Mesothelial cell of epicardium (in vitro differentiated cells): ENCODE measurements around the gene TTI1. TPM values are rescaled to one million over a fixed set of nuclear protein-coding genes. Genes with fewer than 3 reads are reported as not detected.

ENCODE experiments used
- DNase-seq, 2 experiments: peaks; one replicate each; pipeline ENCODE4 v3.0.0; 2021; ENCODE audit warnings: low spot score in 2 of 2; ENCODE audit not compliant: unreplicated experiment in 2 of 2
- H3K27ac Mint-ChIP-seq: 2 replicates; pipeline ENCODE4 v1.8.0; 2021; ENCODE audit warnings: mixed read lengths
- H3K27me3 Mint-ChIP-seq: 2 replicates; pipeline ENCODE4 v1.8.0; 2021; ENCODE audit warnings: low read depth, mixed read lengths
- H3K36me3 Mint-ChIP-seq: 2 replicates; pipeline ENCODE4 v1.8.0; 2021; ENCODE audit warnings: mixed read lengths
- H3K4me1 Mint-ChIP-seq: 2 replicates; pipeline ENCODE4 v1.8.0; 2021; ENCODE audit warnings: mixed read lengths
- H3K4me3 Mint-ChIP-seq: 2 replicates; pipeline ENCODE4 v1.8.0; 2021; ENCODE audit warnings: mild to moderate bottlenecking, moderate library complexity, mixed read lengths
- H3K9me3 Mint-ChIP-seq: 2 replicates; pipeline ENCODE4 v1.8.0; 2021; ENCODE audit warnings: mixed read lengths
- total RNA-seq: library from RNA; stranded (reverse); gene quantifications from 3 replicates; pipeline ENCODE4 v1.2.1, GENCODE V29; 2021
- TF ChIP-seq, protein P1 (sequence below): fragments of 200-600 bp; sonication (generic); IDR thresholded peaks from one replicate; pipeline ENCODE4 v1.5.0; 2021; ENCODE audit warnings: antibody characterized with exemption; ENCODE audit not compliant: unreplicated experiment

Gene TTI1
- total RNA-seq, 1 donor from 2014 or later: 33.2 TPM

DNA sequence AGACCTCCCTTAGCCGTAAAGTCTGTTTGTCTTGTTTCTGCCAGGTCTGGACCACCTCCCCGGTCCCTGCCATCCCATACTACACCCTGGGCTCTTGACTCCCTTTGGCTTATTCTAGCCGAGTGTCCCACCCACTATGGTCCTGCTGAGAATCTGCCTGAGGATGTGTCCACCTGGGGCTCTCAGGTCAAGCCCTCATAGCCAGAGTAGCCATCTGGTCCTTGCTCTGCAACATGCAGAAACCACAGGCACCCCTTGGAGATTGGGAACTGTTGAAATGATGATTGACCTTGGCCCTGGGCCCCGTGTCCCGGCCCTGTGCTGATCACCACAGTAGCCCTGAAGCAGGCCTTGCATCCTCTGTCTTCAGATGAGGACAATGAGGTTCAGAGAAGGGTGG lies 86.3 kb downstream of the TTI1 start:
- H3K4me1 Mint-ChIP-seq: no peaks in the 10 kb centered on the region
- TF ChIP-seq, protein P1, sequence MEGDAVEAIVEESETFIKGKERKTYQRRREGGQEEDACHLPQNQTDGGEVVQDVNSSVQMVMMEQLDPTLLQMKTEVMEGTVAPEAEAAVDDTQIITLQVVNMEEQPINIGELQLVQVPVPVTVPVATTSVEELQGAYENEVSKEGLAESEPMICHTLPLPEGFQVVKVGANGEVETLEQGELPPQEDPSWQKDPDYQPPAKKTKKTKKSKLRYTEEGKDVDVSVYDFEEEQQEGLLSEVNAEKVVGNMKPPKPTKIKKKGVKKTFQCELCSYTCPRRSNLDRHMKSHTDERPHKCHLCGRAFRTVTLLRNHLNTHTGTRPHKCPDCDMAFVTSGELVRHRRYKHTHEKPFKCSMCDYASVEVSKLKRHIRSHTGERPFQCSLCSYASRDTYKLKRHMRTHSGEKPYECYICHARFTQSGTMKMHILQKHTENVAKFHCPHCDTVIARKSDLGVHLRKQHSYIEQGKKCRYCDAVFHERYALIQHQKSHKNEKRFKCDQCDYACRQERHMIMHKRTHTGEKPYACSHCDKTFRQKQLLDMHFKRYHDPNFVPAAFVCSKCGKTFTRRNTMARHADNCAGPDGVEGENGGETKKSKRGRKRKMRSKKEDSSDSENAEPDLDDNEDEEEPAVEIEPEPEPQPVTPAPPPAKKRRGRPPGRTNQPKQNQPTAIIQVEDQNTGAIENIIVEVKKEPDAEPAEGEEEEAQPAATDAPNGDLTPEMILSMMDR: no peak
- peak in 1 of 2 experiments; percentile 25 for DNase-seq
- peaks cover 3% of the 10 kb centered on the region for H3K36me3 Mint-ChIP-seq
- peaks cover 20% of the 10 kb centered on the region for H3K9me3 Mint-ChIP-seq
- no peak overlapping the region for H3K27ac Mint-ChIP-seq
- no peak overlapping the region for H3K4me3 Mint-ChIP-seq
- peaks cover 4% of the 10 kb centered on the region for H3K27me3 Mint-ChIP-seq

DNA sequence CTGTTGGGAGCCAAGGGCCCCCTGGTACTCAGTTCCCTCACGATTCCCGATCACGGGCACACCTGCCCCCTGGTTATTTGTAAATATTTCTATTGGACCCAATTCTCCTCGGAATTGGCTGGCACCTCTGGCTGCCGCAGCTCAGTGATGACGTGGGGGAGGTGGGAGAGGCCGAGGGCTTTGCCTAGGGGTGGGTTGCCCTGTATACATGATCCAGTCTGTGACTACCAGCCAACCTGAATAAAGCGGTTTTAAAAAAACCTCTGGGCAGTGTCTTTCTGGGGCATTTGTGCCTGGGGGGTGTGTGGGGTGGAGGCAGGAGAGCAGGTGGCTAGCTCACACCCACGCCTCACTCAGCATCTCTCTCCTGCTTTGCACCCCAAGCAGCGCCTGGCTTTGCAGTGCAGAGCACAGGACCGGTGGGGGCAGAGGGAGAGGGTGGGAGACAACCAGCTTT lies 88.1 kb downstream of the TTI1 start:
- Mint-ChIP-seq H3K36me3 (peaks cover 6% of the 10 kb centered on the region), H3K27ac (no peak overlapping the region), H3K27me3 (peaks cover 4% of the 10 kb centered on the region), H3K4me3 (no peak overlapping the region), H3K9me3 (peaks cover 15% of the 10 kb centered on the region), H3K4me1 (no peaks in the 10 kb centered on the region)
- DNase-seq: no peak
- TF ChIP-seq, protein P1: no peak

DNA sequence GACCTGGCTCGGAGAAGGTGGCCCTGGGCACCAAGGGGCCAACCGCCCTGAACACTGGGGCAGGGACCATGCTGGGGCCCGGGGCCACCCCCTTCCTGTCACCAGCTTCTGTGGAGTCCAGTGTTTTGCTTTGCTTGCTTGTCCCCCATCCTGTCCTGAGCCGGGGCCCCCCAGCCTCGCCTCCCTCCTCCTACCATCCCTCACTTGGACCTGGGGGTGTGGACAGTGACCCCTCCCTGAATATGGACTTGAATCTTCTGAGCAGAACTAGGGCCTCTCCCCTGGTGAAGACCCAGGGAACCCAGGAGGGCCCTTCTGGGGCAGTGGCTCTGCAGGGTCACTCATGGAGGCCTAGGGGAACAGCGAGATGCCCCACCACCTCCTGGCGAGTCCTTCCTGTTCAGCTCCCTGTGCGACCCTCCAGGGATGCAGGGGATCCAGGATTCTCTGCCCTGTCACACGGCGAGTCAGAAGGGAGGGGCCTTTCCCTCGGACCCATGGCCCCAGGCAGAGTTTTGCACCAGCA lies 88.7 kb downstream of the TTI1 start:
- H3K36me3 Mint-ChIP-seq: peaks cover 6% of the 10 kb centered on the region
- no peak overlapping the region for H3K4me3 Mint-ChIP-seq
- peaks cover 15% of the 10 kb centered on the region for H3K9me3 Mint-ChIP-seq
- DNase-seq: peak in 1 of 2 experiments; percentile 37
- H3K4me1 Mint-ChIP-seq: no peaks in the 10 kb centered on the region
- TF ChIP-seq, protein P1: no peak
- peaks cover 4% of the 10 kb centered on the region for H3K27me3 Mint-ChIP-seq
- H3K27ac Mint-ChIP-seq: no peak overlapping the region

DNA sequence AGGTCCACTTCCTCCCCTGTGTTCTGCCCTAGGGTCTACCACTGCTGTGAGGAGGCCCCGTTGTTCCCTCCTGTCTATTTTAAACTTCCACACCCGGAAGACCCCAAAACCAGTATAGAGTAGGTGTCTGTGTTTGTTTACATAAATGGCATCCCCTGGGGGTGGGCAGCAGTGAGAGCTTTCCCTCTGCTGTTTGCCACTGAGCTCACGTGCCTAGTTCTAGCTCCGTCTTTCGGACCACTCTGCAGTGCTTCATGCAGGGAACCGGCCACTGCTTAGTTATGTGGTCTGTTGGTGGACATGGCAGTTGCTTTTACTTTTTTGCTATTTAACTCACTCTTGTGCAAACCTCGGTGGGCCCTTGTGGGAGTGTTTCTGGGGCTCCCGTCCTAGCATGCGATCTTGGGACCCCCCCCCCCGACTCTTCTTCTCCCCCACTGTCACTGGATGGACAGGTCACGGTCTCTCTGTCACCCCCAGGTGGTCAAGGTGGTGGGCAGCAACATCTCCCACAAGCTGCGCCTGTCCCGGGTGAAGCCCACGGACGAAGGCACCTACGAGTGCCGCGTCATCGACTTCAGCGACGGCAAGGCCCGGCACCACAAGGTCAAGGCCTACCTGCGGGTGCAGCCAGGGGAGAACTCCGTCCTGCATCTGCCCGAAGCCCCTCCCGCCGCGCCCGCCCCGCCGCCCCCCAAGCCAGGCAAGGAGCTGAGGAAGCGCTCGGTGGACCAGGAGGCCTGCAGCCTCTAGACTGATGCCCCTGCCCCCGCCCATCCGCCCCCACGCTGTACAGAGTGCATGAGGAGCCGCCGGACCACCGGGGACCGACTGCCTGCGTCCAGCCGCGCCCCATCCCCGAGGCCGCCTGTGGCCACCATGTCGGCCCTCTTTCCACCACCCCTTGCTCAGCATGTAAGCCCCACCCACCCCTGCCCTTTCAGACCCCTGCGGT lies 89.5 kb downstream of the TTI1 start:
- Mint-ChIP-seq H3K36me3 (peaks cover 6% of the 10 kb centered on the region), H3K9me3 (peaks cover 12% of the 10 kb centered on the region), H3K27ac (no peak overlapping the region), H3K4me1 (no peaks in the 10 kb centered on the region), H3K4me3 (no peak overlapping the region), H3K27me3 (peaks cover 4% of the 10 kb centered on the region)
- TF ChIP-seq, protein P1: no peak
- peak in 1 of 2 experiments; percentile 31 for DNase-seq

DNA sequence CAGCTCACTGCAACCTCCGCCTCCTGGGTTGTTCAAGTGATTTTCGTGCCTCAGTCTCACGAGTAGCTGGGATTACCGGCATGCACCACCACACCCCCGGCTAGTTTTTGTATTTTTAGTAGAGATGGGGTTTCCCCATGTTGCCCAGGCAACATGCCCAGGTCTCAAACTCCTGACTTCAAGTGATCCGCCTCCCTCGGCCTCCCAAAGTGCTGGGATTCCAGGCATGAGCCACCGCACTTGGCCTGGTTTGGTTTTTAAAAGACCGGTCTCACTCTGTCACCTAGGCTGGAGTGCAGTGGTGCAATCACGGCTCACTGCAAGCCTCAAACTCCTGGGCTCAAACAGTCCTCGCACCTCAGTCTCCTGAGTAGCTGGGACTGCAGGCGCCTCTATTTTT lies 90.2 kb downstream of the TTI1 start:
- Mint-ChIP-seq H3K36me3 (peaks cover 6% of the 10 kb centered on the region), H3K4me1 (no peaks in the 10 kb centered on the region), H3K27me3 (peaks cover 4% of the 10 kb centered on the region), H3K27ac (no peak overlapping the region), H3K9me3 (peaks cover 7% of the 10 kb centered on the region), H3K4me3 (no peak overlapping the region)
- TF ChIP-seq, protein P1: no peak
- peak in 1 of 2 experiments; percentile 29 for DNase-seq
